CD8-positive, alpha-beta memory T cell (primary cell): ENCODE results near the gene ACP6. TPM values are rescaled to one million over a fixed set of nuclear protein-coding genes. Genes with fewer than 3 reads are reported as not detected.
"Not testable (repeated sequence)": the region's sequence is repeated elsewhere in the genome, so short reads cannot be mapped to it uniquely, and the experiment has no call there.

Source experiments
- CTCF ChIA-PET: fragments of 350-600 bp; sonication (Branson Sonifier 250); formaldehyde crosslinking; loops from one replicate; lab custom pipeline; 2021; ENCODE audit warnings: antibody characterized with exemption; lab: Charles Lee
- POLR2A ChIA-PET: fragments of 350-600 bp; sonication (Branson Sonifier 250); formaldehyde crosslinking; loops from one replicate; lab custom pipeline; 2021; ENCODE audit warnings: antibody characterized with exemption; lab: Charles Lee
- DNase-seq, 5 donors: peaks; one replicate each; pipeline versions ENCODE4 v3.0.0 to v3.0.0-alpha.2; 2020 to 2022; ENCODE audit warnings: mixed read lengths in 1 of 5
- H3K27ac ChIP-seq: one replicate; pipeline ENCODE4 v1.7.0; 2013; ENCODE audit warnings: low read depth, mild to moderate bottlenecking, low read length, moderate library complexity
- H3K27me3 ChIP-seq: 2 replicates; pipeline ENCODE4 v1.7.0; 2013; ENCODE audit warnings: low read length, mild to moderate bottlenecking; ENCODE audit not compliant: insufficient read depth, poor library complexity, severe bottlenecking
- H3K36me3 ChIP-seq: 2 replicates; pipeline ENCODE4 v1.7.0; 2013; ENCODE audit warnings: mild to moderate bottlenecking, low read length, moderate library complexity; ENCODE audit not compliant: insufficient read depth
- H3K4me1 ChIP-seq: 2 replicates; pipeline ENCODE4 v1.7.0; 2013; ENCODE audit warnings: mild to moderate bottlenecking, low read length, moderate library complexity; ENCODE audit not compliant: insufficient read depth
- H3K4me3 ChIP-seq: 2 replicates; pipeline ENCODE4 v1.7.0; 2013; ENCODE audit warnings: mild to moderate bottlenecking, low read length
- H3K9me3 ChIP-seq: 2 replicates; pipeline ENCODE4 v1.7.0; 2013; ENCODE audit warnings: mild to moderate bottlenecking, low read length
- H3K27ac Mint-ChIP-seq, 8 donors: one replicate each; pipeline ENCODE4 v1.8.0; 2020 to 2021; ENCODE audit warnings: mixed read lengths in 8 of 8, mild to moderate bottlenecking in 6 of 8, inconsistent platforms in 3 of 8, moderate library complexity in 3 of 8
- H3K27me3 Mint-ChIP-seq, 2 donors: one replicate each; pipeline ENCODE4 v1.8.0; 2020 to 2021; ENCODE audit warnings: mixed read lengths in 2 of 2, mild to moderate bottlenecking in 1 of 2, moderate library complexity in 1 of 2
- H3K36me3 Mint-ChIP-seq, 3 donors: one replicate each; pipeline ENCODE4 v1.8.0; 2020 to 2021; ENCODE audit warnings: mixed read lengths in 3 of 3, inconsistent platforms in 1 of 3, mild to moderate bottlenecking in 1 of 3
- H3K4me1 Mint-ChIP-seq, 3 donors: one replicate each; pipeline ENCODE4 v1.8.0; 2020 to 2021; ENCODE audit warnings: mixed read lengths in 3 of 3, inconsistent platforms in 1 of 3, mild to moderate bottlenecking in 1 of 3
- H3K4me3 Mint-ChIP-seq, 7 donors: one replicate each; pipeline ENCODE4 v1.8.0; 2020 to 2021; ENCODE audit warnings: mixed read lengths in 7 of 7, mild to moderate bottlenecking in 6 of 7, moderate library complexity in 4 of 7, inconsistent platforms in 2 of 7
- H3K9me3 Mint-ChIP-seq, 5 donors: one replicate each; pipeline ENCODE4 v1.8.0; 2020 to 2022; ENCODE audit warnings: mixed read lengths in 5 of 5, mild to moderate bottlenecking in 3 of 5, moderate library complexity in 2 of 5, inconsistent platforms in 1 of 5
- polyA plus RNA-seq: library from polyadenylated mRNA; unstranded; fragments of 300-500 nt; fragmentation: Illumina TruSeq; gene quantifications from one replicate; pipeline ENCODE4 v1.2.3, GENCODE V29; 2021
- total RNA-seq, 2 experiments: library from RNA; stranded (reverse); gene quantifications; one replicate each; pipeline ENCODE4 v1.2.3, GENCODE V29; 2021

The ACP6 gene
- total and polyA plus RNA-seq, 3 experiments from 2014 or later, result 5.2 to 14.7 (median 7.5) TPM

DNA sequence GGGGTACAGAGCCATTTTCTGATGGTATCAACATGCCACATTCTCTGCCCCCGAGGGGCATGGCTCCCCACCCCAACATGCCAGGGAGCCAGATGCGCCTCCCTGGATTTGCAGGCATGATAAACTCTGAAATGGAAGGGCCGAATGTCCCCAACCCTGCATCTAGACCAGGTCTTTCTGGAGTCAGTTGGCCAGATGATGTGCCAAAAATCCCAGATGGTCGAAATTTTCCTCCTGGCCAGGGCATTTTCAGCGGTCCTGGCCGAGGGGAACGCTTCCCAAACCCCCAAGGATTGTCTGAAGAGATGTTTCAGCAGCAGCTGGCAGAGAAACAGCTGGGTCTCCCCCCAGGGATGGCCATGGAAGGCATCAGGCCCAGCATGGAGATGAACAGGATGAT lies 50.6 kb downstream of the ACP6 start:
- H3K9me3 ChIP-seq, result no peaks in the 10 kb centered on the region
- no peak overlapping the region for H3K27ac Mint-ChIP-seq
- H3K4me1 Mint-ChIP-seq, result peaks cover 18 to 26% (median 19%) of the 10 kb centered on the region in 3 donors
- H3K4me3 ChIP-seq, result no peak overlapping the region
- H3K36me3 ChIP-seq, result peaks cover 17% of the 10 kb centered on the region
- no peaks in the 10 kb centered on the region for H3K27me3 ChIP-seq
- ChIA-PET POLR2A (no interaction called here), CTCF (no interaction called here)
- no peak overlapping the region for H3K4me3 Mint-ChIP-seq
- peaks cover 17% of the 10 kb centered on the region for H3K4me1 ChIP-seq
- H3K27ac ChIP-seq, result no peak overlapping the region
- no peaks in the 10 kb centered on the region for H3K27me3 Mint-ChIP-seq
- H3K9me3 Mint-ChIP-seq, result no peaks in the 10 kb centered on the region
- DNase-seq, result no peak
- peaks cover 0 to 47% (median 19%) of the 10 kb centered on the region in 3 donors for H3K36me3 Mint-ChIP-seq

DNA sequence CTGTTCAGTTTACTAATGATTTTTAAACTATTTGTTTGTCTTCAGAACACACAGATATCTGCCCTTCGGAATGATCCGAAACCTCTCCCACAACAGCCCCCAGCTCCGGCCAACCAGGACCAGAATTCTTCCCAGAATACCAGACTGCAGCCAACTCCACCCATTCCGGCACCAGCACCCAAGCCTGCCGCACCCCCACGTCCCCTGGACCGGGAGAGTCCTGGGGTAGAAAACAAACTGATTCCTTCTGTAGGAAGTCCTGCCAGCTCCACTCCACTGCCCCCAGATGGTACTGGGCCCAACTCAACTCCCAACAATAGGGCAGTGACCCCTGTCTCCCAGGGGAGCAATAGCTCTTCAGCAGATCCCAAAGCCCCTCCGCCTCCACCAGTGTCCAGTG lies 51.6 kb downstream of the ACP6 start:
- H3K27me3 Mint-ChIP-seq, result no peaks in the 10 kb centered on the region
- H3K4me3 Mint-ChIP-seq, result peak overlapping the region in 3 of 7 donors; percentile 24 to 70 (median 51)
- H3K4me1 Mint-ChIP-seq, result peaks cover 18 to 26% (median 19%) of the 10 kb centered on the region in 3 donors
- no peak for DNase-seq
- Histone ChIP-seq H3K27me3 (no peaks in the 10 kb centered on the region), H3K4me1 (peaks cover 17% of the 10 kb centered on the region), H3K27ac (no peak overlapping the region), H3K36me3 (peaks cover 17% of the 10 kb centered on the region), H3K9me3 (no peaks in the 10 kb centered on the region), H3K4me3 (no peak overlapping the region)
- H3K36me3 Mint-ChIP-seq, result peaks cover 0 to 51% (median 19%) of the 10 kb centered on the region in 3 donors
- POLR2A ChIA-PET, result no interaction called here
- no peaks in the 10 kb centered on the region for H3K9me3 Mint-ChIP-seq
- H3K27ac Mint-ChIP-seq, result peak overlapping the region in 7 of 8 donors; percentile 8 to 80 (median 61)
- CTCF ChIA-PET, result interaction anchor here (1.7 kb wide), 2 partner anchors 24 to 82 kb away, joined by 4 to 10 read pairs; no protein-coding TSS in a partner anchor

DNA sequence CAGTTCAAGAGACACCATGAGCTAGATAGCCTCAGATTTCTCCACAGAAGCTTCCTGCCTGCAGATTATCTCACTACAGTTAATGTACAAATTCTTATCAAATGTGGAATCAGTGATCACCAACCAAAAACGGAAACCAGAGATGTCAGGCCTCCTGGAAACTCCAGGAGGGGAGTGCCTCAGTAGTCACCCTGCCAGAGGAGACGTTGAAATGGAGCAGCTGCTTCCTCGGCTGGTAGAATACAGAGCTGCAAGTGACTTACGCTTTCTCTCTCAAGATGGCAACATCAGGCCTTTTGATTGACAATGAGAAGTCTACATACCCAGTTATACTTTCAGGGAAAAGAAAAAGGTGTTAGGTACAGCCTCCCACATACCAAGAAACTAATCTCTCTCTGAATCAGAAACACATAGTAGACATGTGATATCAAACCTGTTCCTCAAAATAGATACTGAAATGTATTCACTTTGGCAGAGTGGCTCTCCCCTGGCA lies 52.2 kb downstream of the ACP6 start:
- Histone ChIP-seq H3K27ac (no peak overlapping the region), H3K4me3 (no peak overlapping the region), H3K36me3 (peaks cover 17% of the 10 kb centered on the region), H3K4me1 (peaks cover 17% of the 10 kb centered on the region), H3K27me3 (no peaks in the 10 kb centered on the region), H3K9me3 (no peaks in the 10 kb centered on the region)
- no peaks in the 10 kb centered on the region for H3K27me3 Mint-ChIP-seq
- ChIA-PET CTCF (interaction anchor here (0.8 to 1.7 kb wide), 3 partner anchors 10 to 82 kb away, joined by 4 to 10 read pairs (median 4); no protein-coding TSS in a partner anchor), POLR2A (no interaction called here)
- H3K4me1 Mint-ChIP-seq, result peaks cover 18 to 26% (median 19%) of the 10 kb centered on the region in 3 donors
- peak in 2 of 5 donors; percentile 12 to 28 for DNase-seq
- H3K27ac Mint-ChIP-seq, result peak overlapping the region in 7 of 8 donors; percentile 34 to 80 (median 61)
- H3K36me3 Mint-ChIP-seq, result peaks cover 0 to 49% (median 24%) of the 10 kb centered on the region in 3 donors
- H3K9me3 Mint-ChIP-seq, result no peaks in the 10 kb centered on the region
- peak overlapping the region in 5 of 7 donors; percentile 17 to 51 (median 19) for H3K4me3 Mint-ChIP-seq

DNA sequence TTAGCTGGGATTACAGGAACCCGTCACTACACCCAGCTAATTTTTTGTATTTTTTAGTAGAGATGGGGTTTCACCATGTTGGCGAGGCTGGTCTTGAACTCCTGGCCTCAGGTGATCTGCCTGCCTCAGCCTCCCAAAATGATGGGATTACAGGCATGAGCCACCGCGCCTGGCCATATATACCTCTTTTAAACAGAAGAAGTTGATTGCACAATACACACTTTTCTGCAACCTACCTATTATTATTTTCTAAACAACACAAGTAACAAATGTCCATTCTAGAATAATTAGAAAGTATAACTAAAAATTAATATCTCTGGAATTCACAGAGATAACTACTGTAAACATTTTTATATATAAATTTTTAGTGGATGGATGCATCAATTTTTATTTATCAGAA lies 55.4 kb downstream of the ACP6 start:
- H3K9me3 ChIP-seq, H3K27me3 Mint-ChIP-seq, H3K9me3 Mint-ChIP-seq, POLR2A ChIA-PET, H3K27ac ChIP-seq, H3K27ac Mint-ChIP-seq, H3K4me3 Mint-ChIP-seq, DNase-seq, H3K27me3 ChIP-seq, H3K4me3 ChIP-seq: not testable (repeated sequence)
- Histone ChIP-seq H3K4me1 (peaks cover 17% of the 10 kb centered on the region), H3K36me3 (peaks cover 17% of the 10 kb centered on the region)
- CTCF ChIA-PET, result interaction anchor here (0.9 kb wide), 1 partner anchor 26 kb away, joined by 3 read pairs; no protein-coding TSS in a partner anchor
- Mint-ChIP-seq H3K4me1 (peaks cover 18 to 26% (median 19%) of the 10 kb centered on the region in 3 donors), H3K36me3 (peaks cover 0 to 59% (median 25%) of the 10 kb centered on the region in 3 donors)

- Mint-ChIP-seq H3K4me3 (no peak overlapping the region), H3K27ac (no peak overlapping the region), H3K4me1 (peaks cover 14 to 21% (median 15%) of the 10 kb centered on the region in 3 donors), H3K27me3 (no peaks in the 10 kb centered on the region), H3K9me3 (no peaks in the 10 kb centered on the region), H3K36me3 (peaks cover 0 to 52% (median 25%) of the 10 kb centered on the region in 3 donors)
- Histone ChIP-seq H3K4me3 (no peak overlapping the region), H3K27me3 (no peaks in the 10 kb centered on the region), H3K9me3 (no peaks in the 10 kb centered on the region), H3K4me1 (peaks cover 12% of the 10 kb centered on the region), H3K36me3 (peaks cover 9% of the 10 kb centered on the region), H3K27ac (no peak overlapping the region)
- POLR2A ChIA-PET, result no interaction called here
- CTCF ChIA-PET, result no interaction called here
- no peak for DNase-seq
Observed at GRCh38 chr1:147613506-147613905, 56.8 kb downstream of the ACP6 start.

DNA sequence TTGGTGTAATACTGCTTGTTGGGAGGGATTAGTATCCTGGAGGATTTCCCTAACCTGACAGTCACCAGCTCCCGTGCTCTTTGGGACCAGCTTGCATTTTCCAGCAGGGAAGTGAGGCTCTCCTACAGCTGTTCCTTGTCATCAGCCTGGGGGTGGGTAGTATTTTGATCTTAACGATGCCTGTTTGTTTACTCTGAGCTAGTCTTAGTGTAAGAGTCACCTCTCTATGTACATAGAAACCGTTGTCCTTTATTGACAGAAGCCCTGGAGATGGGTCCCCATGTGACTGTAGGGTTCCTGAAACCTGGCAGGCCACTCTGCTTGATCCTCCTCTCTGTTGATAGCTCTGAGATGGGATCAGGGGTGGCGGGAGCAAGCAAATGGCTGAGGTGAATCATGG lies 58.0 kb downstream of the ACP6 start:
- peaks cover 3 to 10% (median 3%) of the 10 kb centered on the region in 3 donors for H3K4me1 Mint-ChIP-seq
- no peak overlapping the region for H3K4me3 Mint-ChIP-seq
- no peaks in the 10 kb centered on the region for H3K9me3 Mint-ChIP-seq
- DNase-seq, result no peak
- Histone ChIP-seq H3K27ac (no peak overlapping the region), H3K4me3 (no peak overlapping the region), H3K27me3 (no peaks in the 10 kb centered on the region), H3K4me1 (peaks cover under 1% of the 10 kb centered on the region), H3K36me3 (peaks cover 8% of the 10 kb centered on the region), H3K9me3 (no peaks in the 10 kb centered on the region)
- POLR2A ChIA-PET, result no interaction called here
- peak overlapping the region in 1 of 8 donors; percentile 39 for H3K27ac Mint-ChIP-seq
- CTCF ChIA-PET, result no interaction called here
- H3K27me3 Mint-ChIP-seq, result no peaks in the 10 kb centered on the region
- peaks cover 6 to 51% (median 25%) of the 10 kb centered on the region in 3 donors for H3K36me3 Mint-ChIP-seq

DNA sequence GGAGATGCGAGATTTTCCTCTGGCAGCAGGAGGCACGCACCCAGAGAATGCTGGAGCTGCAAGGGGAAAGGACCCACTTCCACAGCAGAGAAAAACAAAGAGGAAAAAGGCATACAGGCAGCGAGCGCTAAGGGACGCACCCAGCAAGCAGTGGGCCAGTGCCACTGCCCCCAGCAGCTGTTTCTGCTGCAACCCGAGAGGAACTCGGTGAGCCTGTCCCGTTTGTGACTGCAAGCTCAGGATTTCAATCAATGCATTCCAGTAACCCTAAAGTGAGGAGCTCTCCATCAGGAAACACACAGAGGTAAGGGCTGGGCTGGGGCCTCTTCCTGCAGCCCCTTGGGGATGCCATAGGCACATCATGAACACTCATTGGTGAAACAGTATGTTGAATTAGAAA lies 58.7 kb downstream of the ACP6 start:
- H3K27ac Mint-ChIP-seq, result no peak overlapping the region
- ChIA-PET POLR2A (interaction anchor here (0.6 kb wide), 1 partner anchor 80 kb away, joined by 6 read pairs; no protein-coding TSS in a partner anchor), CTCF (interaction anchor here (1.3 kb wide), 1 partner anchor 29 kb away, joined by 4 read pairs; no protein-coding TSS in a partner anchor)
- Histone ChIP-seq H3K9me3 (no peaks in the 10 kb centered on the region), H3K36me3 (peaks cover under 1% of the 10 kb centered on the region), H3K4me3 (no peak overlapping the region), H3K4me1 (no peaks in the 10 kb centered on the region), H3K27me3 (no peaks in the 10 kb centered on the region), H3K27ac (no peak overlapping the region)
- H3K36me3 Mint-ChIP-seq, result peaks cover 9 to 50% (median 27%) of the 10 kb centered on the region in 3 donors
- H3K4me3 Mint-ChIP-seq, result no peak overlapping the region
- no peaks in the 10 kb centered on the region for H3K27me3 Mint-ChIP-seq
- peaks cover 0 to 6% (median 0%) of the 10 kb centered on the region in 3 donors for H3K4me1 Mint-ChIP-seq
- H3K9me3 Mint-ChIP-seq, result no peaks in the 10 kb centered on the region
- DNase-seq, result no peak

GRCh38 chr1:147611021-147611426 lies 59.3 kb downstream of the ACP6 start:
- H3K36me3 Mint-ChIP-seq, result peaks cover 9 to 50% (median 26%) of the 10 kb centered on the region in 3 donors
- Histone ChIP-seq H3K9me3 (no peaks in the 10 kb centered on the region), H3K36me3 (no peaks in the 10 kb centered on the region), H3K4me3 (no peak overlapping the region), H3K27me3 (no peaks in the 10 kb centered on the region), H3K27ac (no peak overlapping the region), H3K4me1 (no peaks in the 10 kb centered on the region)
- H3K27me3 Mint-ChIP-seq, result no peaks in the 10 kb centered on the region
- no peak overlapping the region for H3K4me3 Mint-ChIP-seq
- no peak for DNase-seq
- H3K27ac Mint-ChIP-seq, result no peak overlapping the region
- ChIA-PET CTCF (interaction anchor here (1.3 kb wide), 1 partner anchor 30 kb away, joined by 4 read pairs; no protein-coding TSS in a partner anchor), POLR2A (interaction anchor here (0.6 kb wide), 1 partner anchor 122 kb away, joined by 3 read pairs; no protein-coding TSS in a partner anchor)
- peaks cover 0 to 5% (median 0%) of the 10 kb centered on the region in 3 donors for H3K4me1 Mint-ChIP-seq
- no peaks in the 10 kb centered on the region for H3K9me3 Mint-ChIP-seq
